H1 (cell line): Measurements from ENCODE around the gene SSRP1. TPM values are rescaled to one million over a fixed set of nuclear protein-coding genes. Genes with fewer than 3 reads are reported as not detected.

Source experiments
- BRCA1 ChIP-seq: IDR thresholded peaks from 2 replicates; pipeline ENCODE4 v1.6.1; 2012; ENCODE audit warnings: low read depth, low read length, improper control_type of control experiment
- CTBP2 ChIP-seq: IDR thresholded peaks from 2 replicates; pipeline ENCODE4 v1.7.0; 2011; ENCODE audit warnings: borderline replicate concordance, mild to moderate bottlenecking, moderate library complexity, mixed read lengths, low read length; ENCODE audit not compliant: insufficient read depth, insufficient read length
- EP300 ChIP-seq, 2 experiments: IDR thresholded peaks; 1 replicate in 1 of 2; 2 replicates in 1 of 2; pipeline ENCODE4 v1.6.1; 2011 to 2012; ENCODE audit warnings: low read depth in 2 of 2, low read length in 2 of 2, mild to moderate bottlenecking in 2 of 2, borderline replicate concordance in 1 of 2, inconsistent platforms in 1 of 2, moderate library complexity in 1 of 2
- FOSL1 ChIP-seq: IDR thresholded peaks from 2 replicates; pipeline ENCODE4 v1.6.1; 2011; ENCODE audit warnings: mild to moderate bottlenecking, low read depth, low read length, moderate library complexity; ENCODE audit not compliant: insufficient read depth
- GTF2F1 ChIP-seq: IDR thresholded peaks from 2 replicates; pipeline ENCODE4 v1.6.1; 2012; ENCODE audit warnings: low read depth, low read length, improper control_type of control experiment, borderline replicate concordance
- HDAC6 ChIP-seq: IDR thresholded peaks from one replicate; pipeline ENCODE4 v1.7.1; 2012; ENCODE audit warnings: low read depth, mild to moderate bottlenecking, inconsistent platforms, low read length, moderate library complexity
- KDM5A ChIP-seq: fragments of 200-600 bp; IDR thresholded peaks from 2 replicates; pipeline ENCODE4 v1.7.1; 2012; ENCODE audit warnings: mild to moderate bottlenecking, low read length, inconsistent platforms, mixed read lengths
- POLR2A ChIP-seq, 2 experiments: IDR thresholded peaks; 1 replicate in 1 of 2; 2 replicates in 1 of 2; pipeline ENCODE4 v1.6.1; 2011; ENCODE audit warnings: low read depth in 2 of 2, low read length in 2 of 2, mild to moderate bottlenecking in 2 of 2; ENCODE audit errors: control extremely low read depth in 1 of 2
- POLR2AphosphoS5 ChIP-seq: IDR thresholded peaks from 2 replicates; pipeline ENCODE4 v1.6.1; 2011; ENCODE audit warnings: low read depth, low read length
- POU5F1 ChIP-seq: IDR thresholded peaks from 2 replicates; pipeline ENCODE4 v1.6.1; 2011; ENCODE audit warnings: low read depth, mild to moderate bottlenecking, low read length, moderate library complexity
- RAD21 ChIP-seq, 2 experiments: IDR thresholded peaks in 1 of 2; conservative IDR thresholded peaks in 1 of 2; 2 replicates each; pipeline ENCODE4 v1.6.1; 2011; ENCODE audit warnings: low read depth in 2 of 2, low read length in 2 of 2, improper control_type of control experiment in 1 of 2, inconsistent platforms in 1 of 2, mild to moderate bottlenecking in 1 of 2, moderate library complexity in 1 of 2
- RBBP5 ChIP-seq: IDR thresholded peaks from 2 replicates; pipeline ENCODE4 v1.7.1; 2012; ENCODE audit warnings: low read depth, mild to moderate bottlenecking, inconsistent platforms, low read length, moderate library complexity, borderline replicate concordance
- RNF2 ChIP-seq: fragments of 200-900, 300-1000 bp; sonication (generic); IDR thresholded peaks from 2 replicates; pipeline ENCODE4 v1.7.1; 2016; ENCODE audit warnings: borderline replicate concordance, low read depth, mild to moderate bottlenecking, antibody characterized with exemption, low read length; ENCODE audit not compliant: poor library complexity, severe bottlenecking; ENCODE audit errors: missing control alignments
- RXRA ChIP-seq: IDR thresholded peaks from 2 replicates; pipeline ENCODE4 v1.6.1; 2011; ENCODE audit warnings: low read depth, mild to moderate bottlenecking, low read length, moderate library complexity; ENCODE audit not compliant: insufficient read depth
- SIRT6 ChIP-seq: IDR thresholded peaks from one replicate; pipeline ENCODE4 v1.7.1; 2012; ENCODE audit warnings: low read length, inconsistent platforms
- SP1 ChIP-seq: IDR thresholded peaks from 2 replicates; pipeline ENCODE4 v1.6.1; 2011; ENCODE audit warnings: low read depth, low read length
- TAF1 ChIP-seq: IDR thresholded peaks from 2 replicates; pipeline ENCODE4 v1.6.1; 2011; ENCODE audit warnings: mild to moderate bottlenecking, low read depth, low read length
- TAF7 ChIP-seq: optimal IDR thresholded peaks from 2 replicates; pipeline ENCODE3; 2011; ENCODE audit warnings: low read depth, mild to moderate bottlenecking, inconsistent platforms, low read length, moderate library complexity, borderline replicate concordance
- TBP ChIP-seq: IDR thresholded peaks from 2 replicates; pipeline ENCODE4 v1.6.1; 2011; ENCODE audit warnings: low read depth, low read length, improper control_type of control experiment
- TEAD4 ChIP-seq: IDR thresholded peaks from 2 replicates; pipeline ENCODE4 v1.6.1; 2012; ENCODE audit warnings: low read depth, low read length, inconsistent platforms, mixed read lengths
- YY1 ChIP-seq: IDR thresholded peaks from 2 replicates; pipeline ENCODE4 v1.6.1; 2011; ENCODE audit warnings: low read depth, mild to moderate bottlenecking, low read length
- polyA plus RNA-seq, 7 experiments: library from polyadenylated mRNA; depleted of rRNA in 3 of 7; stranded (reverse) in 5 of 7; unstranded in 2 of 7; fragments of >200 nt in 5 of 7; fragments of 200-250 nt in 2 of 7; gene quantifications; 1 replicate in 5 of 7; 2 replicates in 1 of 7; 4 replicates in 1 of 7; pipeline versions ENCODE4 v1.2.1 to v1.2.3, GENCODE V29; 2011 to 2013; ENCODE audit warnings: missing spikeins in 2 of 7, mixed read lengths in 2 of 7
- total RNA-seq: library from RNA; stranded (reverse); fragmentation: NEBNext Ultra II Directional; extraction: Animal tissue kit (Norgen Biotek cat#: 25700); gene quantifications from 2 replicates; pipeline ENCODE4 v1.2.1, GENCODE V29; 2021
- TF ChIP-seq, protein P1 (sequence below): IDR thresholded peaks from 2 replicates; pipeline ENCODE4 v1.6.1; 2012; ENCODE audit warnings: inconsistent platforms
- TF ChIP-seq, protein P2 (sequence below): IDR thresholded peaks from 2 replicates; pipeline ENCODE4 v1.6.1; 2012; ENCODE audit warnings: inconsistent platforms

SSRP1 gene
- total and polyA plus RNA-seq, 2 of the 8 experiments (the other 6 are each of a cell fraction or from before 2014, with no cell fraction given): 259 to 281 TPM

GRCh38 chr11:57311109-57311936 lies 24.4 kb downstream of the SSRP1 start (continued):
- TF ChIP-seq HDAC6 (no peak), RAD21 (IDR thresholded peaks at IDR 0.05 in 1 of 2, conservative IDR thresholded peaks at IDR 0.05 in 1 of 2; ENCODE audit: low read depth in 2 of 2, low read length in 2 of 2) (no peak), TEAD4 (no peak), RBBP5 (peak; percentile 47; the same call in 1 of the 2 replicates), SIRT6 (no peak), EP300 (IDR thresholded peaks at IDR 0.05; ENCODE audit: borderline replicate concordance in 1 of 2, low read depth in 2 of 2, low read length in 2 of 2) (peak in 1 of 2 experiments; percentile 53; a peak in 1 of 3 replicates), YY1 (no peak), POLR2AphosphoS5 (peak; percentile 84), BRCA1 (no peak), POLR2A (IDR thresholded peaks at IDR 0.05; ENCODE audit: control extremely low read depth in 1 of 2, low read depth in 2 of 2, low read length in 2 of 2) (peak; percentile 52 to 83), CTBP2 (no peak), POU5F1 (no peak), TAF7 (peak; percentile 37), FOSL1 (no peak), GTF2F1 (no peak), TAF1 (peak; percentile 71), KDM5A (no peak), TBP (no peak; the same call in none of the 2 replicates), RNF2 (no peak), RXRA (no peak), SP1 (no peak; the same call in 1 of the 2 replicates)
- TF ChIP-seq, protein P1, sequence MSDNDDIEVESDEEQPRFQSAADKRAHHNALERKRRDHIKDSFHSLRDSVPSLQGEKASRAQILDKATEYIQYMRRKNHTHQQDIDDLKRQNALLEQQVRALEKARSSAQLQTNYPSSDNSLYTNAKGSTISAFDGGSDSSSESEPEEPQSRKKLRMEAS: no peak
- TF ChIP-seq, protein P2, sequence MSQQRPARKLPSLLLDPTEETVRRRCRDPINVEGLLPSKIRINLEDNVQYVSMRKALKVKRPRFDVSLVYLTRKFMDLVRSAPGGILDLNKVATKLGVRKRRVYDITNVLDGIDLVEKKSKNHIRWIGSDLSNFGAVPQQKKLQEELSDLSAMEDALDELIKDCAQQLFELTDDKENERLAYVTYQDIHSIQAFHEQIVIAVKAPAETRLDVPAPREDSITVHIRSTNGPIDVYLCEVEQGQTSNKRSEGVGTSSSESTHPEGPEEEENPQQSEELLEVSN: no peak
